Measurements from ENCODE around the gene TBC1D24.
A peak's percentile ranks its signal among the peaks of the same experiment; 100 is the strongest.

TBC1D24 gene

DNA sequence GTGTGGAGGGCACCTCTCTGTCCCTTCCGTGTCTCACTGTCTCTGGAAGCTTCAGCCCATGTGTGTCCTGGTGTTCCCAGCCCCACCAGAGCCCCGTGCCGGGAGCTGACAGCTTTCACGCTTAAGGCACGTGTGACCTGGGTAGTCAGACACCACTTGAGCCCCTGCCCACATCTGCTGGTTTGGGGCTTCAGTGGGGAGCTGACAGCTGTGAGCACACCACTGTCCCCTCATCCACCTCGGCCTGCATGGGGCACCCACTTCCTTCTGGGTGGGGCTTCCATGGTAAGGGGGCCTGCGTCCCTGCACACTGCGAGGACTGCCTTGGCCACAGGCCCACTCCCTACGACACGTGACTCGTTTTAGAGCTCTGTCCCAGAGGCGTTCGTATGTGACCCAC, 17.7 kb upstream of the TBC1D24 start:
- TF ChIP-seq, protein P1, sequence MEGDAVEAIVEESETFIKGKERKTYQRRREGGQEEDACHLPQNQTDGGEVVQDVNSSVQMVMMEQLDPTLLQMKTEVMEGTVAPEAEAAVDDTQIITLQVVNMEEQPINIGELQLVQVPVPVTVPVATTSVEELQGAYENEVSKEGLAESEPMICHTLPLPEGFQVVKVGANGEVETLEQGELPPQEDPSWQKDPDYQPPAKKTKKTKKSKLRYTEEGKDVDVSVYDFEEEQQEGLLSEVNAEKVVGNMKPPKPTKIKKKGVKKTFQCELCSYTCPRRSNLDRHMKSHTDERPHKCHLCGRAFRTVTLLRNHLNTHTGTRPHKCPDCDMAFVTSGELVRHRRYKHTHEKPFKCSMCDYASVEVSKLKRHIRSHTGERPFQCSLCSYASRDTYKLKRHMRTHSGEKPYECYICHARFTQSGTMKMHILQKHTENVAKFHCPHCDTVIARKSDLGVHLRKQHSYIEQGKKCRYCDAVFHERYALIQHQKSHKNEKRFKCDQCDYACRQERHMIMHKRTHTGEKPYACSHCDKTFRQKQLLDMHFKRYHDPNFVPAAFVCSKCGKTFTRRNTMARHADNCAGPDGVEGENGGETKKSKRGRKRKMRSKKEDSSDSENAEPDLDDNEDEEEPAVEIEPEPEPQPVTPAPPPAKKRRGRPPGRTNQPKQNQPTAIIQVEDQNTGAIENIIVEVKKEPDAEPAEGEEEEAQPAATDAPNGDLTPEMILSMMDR (IDR thresholded peaks at IDR 0.05; ENCODE audit: insufficient read depth, low read depth, low read length, missing control alignments), result no peak

GRCh38 chr16:2457946-2458345, 17.0 kb upstream of the TBC1D24 start:
- no peak for DNase-seq (ENCODE audit: low read depth)
- TF ChIP-seq, protein P1 (IDR thresholded peaks at IDR 0.05; ENCODE audit: insufficient read depth, low read depth, low read length, missing control alignments), result no peak
- no peak overlapping the region for H3K4me3 ChIP-seq (ENCODE audit: low read length)

More for the DNA sequence above, 17.7 kb upstream of the TBC1D24 start:
- no peak overlapping the region for H3K4me3 ChIP-seq (ENCODE audit: low read length)
- DNase-seq (ENCODE audit: low read depth), result no peak

- TF ChIP-seq, protein P1 (IDR thresholded peaks at IDR 0.05; ENCODE audit: insufficient read depth, low read depth, low read length, missing control alignments), result no peak
- no peak for DNase-seq (ENCODE audit: low read depth)
- peak overlapping the region; percentile 62 for H3K4me3 ChIP-seq (ENCODE audit: low read length)
These were observed 15.9 kb upstream of the TBC1D24 start for GRCh38 chr16:2458887-2459646.

DNA sequence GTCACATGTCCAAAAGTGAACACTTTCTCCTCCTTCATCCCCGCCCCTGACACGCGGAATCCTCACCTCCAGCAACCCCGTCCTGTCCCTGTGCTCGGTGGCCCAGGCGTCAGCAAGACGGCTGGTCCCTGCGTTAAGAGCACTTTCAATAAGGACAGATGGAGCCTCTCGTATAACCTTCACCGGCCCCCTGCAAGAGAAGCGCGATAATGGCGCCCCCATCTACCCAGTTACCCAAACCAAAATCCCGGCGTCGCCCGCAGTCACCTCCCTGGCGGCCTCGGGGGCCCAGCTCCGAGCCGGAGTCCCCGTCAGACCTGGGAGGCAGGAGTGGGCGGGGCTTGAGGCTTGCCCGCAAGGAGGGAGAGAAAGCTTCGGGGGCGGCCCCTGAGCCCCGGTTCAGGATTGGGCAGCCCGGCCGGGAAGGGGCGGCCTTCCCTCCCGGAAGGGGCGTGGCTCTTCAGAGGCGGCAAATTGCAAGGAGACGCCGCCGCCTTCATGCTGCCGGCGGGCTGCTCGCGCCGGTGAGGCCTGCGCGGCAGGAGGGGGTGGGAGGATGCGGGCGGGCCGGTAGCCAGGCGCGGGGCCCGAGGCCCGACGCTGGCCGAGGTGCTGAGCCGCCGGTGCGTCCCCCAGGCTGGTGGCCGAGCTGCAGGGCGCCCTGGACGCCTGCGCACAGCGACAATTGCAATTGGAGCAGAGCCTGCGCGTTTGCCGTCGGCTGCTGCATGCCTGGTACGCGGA, 15.1 kb upstream of the TBC1D24 start, which contains the start of gene TEDC2:
Gene TEDC2 (plus strand): TSS at position 463 of the 744 bp plus-strand sequence. CDS start 36 bp downstream, at position 499.
- H3K4me3 ChIP-seq (ENCODE audit: low read length), result peak within 1 kb of the TSS; percentile 62
- peak; percentile 96 for DNase-seq (ENCODE audit: low read depth)
- TF ChIP-seq, protein P1 (IDR thresholded peaks at IDR 0.05; ENCODE audit: insufficient read depth, low read depth, low read length, missing control alignments), result no peak

DNA sequence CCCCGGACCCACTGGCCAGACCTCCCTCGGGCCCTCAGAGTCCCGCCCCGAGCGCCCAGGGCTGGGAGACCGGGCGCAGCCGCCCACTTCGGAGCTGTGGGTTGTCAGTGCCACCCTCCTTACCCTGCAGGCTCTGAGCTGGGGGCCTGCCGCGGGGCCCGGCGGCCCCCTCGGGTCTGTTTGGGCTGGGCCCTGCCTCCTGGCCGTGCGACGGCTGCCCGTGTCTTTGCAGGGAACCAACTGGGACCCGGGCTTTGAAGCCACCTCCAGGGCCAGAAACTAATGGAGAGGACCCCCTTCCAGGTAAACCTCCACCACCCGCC, 14.6 kb upstream of the TBC1D24 start:
- no peak for DNase-seq (ENCODE audit: low read depth)
- TF ChIP-seq, protein P1 (IDR thresholded peaks at IDR 0.05; ENCODE audit: insufficient read depth, low read depth, low read length, missing control alignments), result no peak
- peak overlapping the region; percentile 62 for H3K4me3 ChIP-seq (ENCODE audit: low read length)

DNA sequence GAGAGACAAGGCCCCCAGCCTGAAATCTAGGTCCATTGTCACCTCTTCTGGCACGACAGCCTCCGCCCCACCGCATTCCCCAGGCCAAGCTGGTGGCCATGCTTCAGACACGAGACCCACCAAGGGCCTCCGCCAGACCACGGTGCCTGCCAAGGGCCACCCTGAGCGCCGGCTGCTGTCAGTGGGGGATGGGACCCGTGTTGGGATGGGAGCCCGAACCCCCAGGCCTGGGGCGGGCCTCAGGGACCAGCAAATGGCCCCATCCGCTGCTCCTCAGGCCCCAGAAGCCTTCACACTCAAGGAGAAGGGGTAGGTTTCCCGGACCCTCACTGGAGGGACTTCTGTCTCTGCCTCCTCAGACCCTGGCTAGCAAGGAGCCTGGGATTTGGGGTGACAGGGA, 14.0 kb upstream of the TBC1D24 start:
- TF ChIP-seq, protein P1 (IDR thresholded peaks at IDR 0.05; ENCODE audit: insufficient read depth, low read depth, low read length, missing control alignments), result no peak
- no peak for DNase-seq (ENCODE audit: low read depth)
- no peak overlapping the region for H3K4me3 ChIP-seq (ENCODE audit: low read length)
